A549 (cell line): Measurements from ENCODE around the gene BCORL1. TPM values are rescaled to one million over a fixed set of nuclear protein-coding genes. Genes with fewer than 3 reads are reported as not detected.

Source experiments
- ATAC-seq, 2 experiments: fragments of 200-7000 bp in 1 of 2; fragments of >200 bp in 1 of 2; cut with Nextera tagmentation in 1 of 2; cut with Tn5 transposase in 1 of 2; 3 replicates each; pipeline versions ENCODE4 v1.8.0 to v1.9.1; 2018 to 2020; ENCODE audit warnings: mild to moderate bottlenecking in 1 of 2, moderate library complexity in 1 of 2
- CTCF ChIA-PET: fragments of 300-600 bp; sonication (Branson Sonifier 250); formaldehyde crosslinking; extraction: SDS; loops from one replicate; lab custom pipeline; 2021; ENCODE audit warnings: antibody characterized with exemption, inconsistent platforms; lab: Yijun Ruan, JAX
- POLR2A ChIA-PET: fragments of 350-600 bp; formaldehyde crosslinking; extraction: SDS; loops from one replicate; lab custom pipeline; 2021; ENCODE audit warnings: antibody characterized with exemption, inconsistent platforms; lab: Yijun Ruan, JAX
- DNase-seq, 2 experiments: peaks; one replicate each; pipeline versions ENCODE4 v3.0.0 to v3.0.0-alpha.2; 2011 to 2016; ENCODE audit warnings: low read depth in 1 of 2, low spot score in 1 of 2
- FAIRE-seq: peaks from 2 replicates; lab custom pipeline; 2011; peaks lifted over from hg19 to GRCh38; lab: Jason Lieb, UNC
- H3K27ac ChIP-seq, 2 experiments: fragments of >200 bp; sonication (Bioruptor Twin); formaldehyde crosslinking; 3 replicates each; pipeline ENCODE4 v1.5.1; 2016 to 2017
- H3K4me1 ChIP-seq: fragments of >200 bp; sonication (Bioruptor Twin); formaldehyde crosslinking; 3 replicates; pipeline ENCODE4 v1.6.1; 2016
- H3K4me2 ChIP-seq: fragments of >200 bp; sonication (Bioruptor Twin); formaldehyde crosslinking; 3 replicates; pipeline ENCODE4 v1.6.1; 2016
- H3K4me3 ChIP-seq: fragments of >200 bp; sonication (Bioruptor Twin); formaldehyde crosslinking; 3 replicates; pipeline ENCODE4 v1.5.1; 2016
- H3K9me3 ChIP-seq: fragments of >200 bp; sonication (Bioruptor Twin); formaldehyde crosslinking; 3 replicates; pipeline ENCODE4 v1.6.1; 2016
- BHLHE40 ChIP-seq: IDR thresholded peaks from 2 replicates; pipeline ENCODE4 v1.6.1; 2012; ENCODE audit warnings: low read depth, low read length, inconsistent platforms
- CBX8 ChIP-seq: fragments of 200-600 bp; sonication (generic); IDR thresholded peaks from 2 replicates; pipeline ENCODE4 v1.6.1; 2016
- CEBPB ChIP-seq, 2 experiments: fragments of >200 bp in 1 of 2; sonication (Bioruptor Twin) in 1 of 2; formaldehyde crosslinking in 1 of 2; IDR thresholded peaks; 2 replicates each; pipeline ENCODE4 v1.6.1; 2012 to 2016
- EHF ChIP-seq: fragments of 250-450 bp; sonication (Bioruptor Pico); IDR thresholded peaks from 2 replicates; pipeline ENCODE4 v1.5.0; 2020; ENCODE audit warnings: mild to moderate bottlenecking
- EP300 ChIP-seq, 2 experiments: fragments of >200 bp; sonication (Bioruptor Twin); formaldehyde crosslinking; IDR thresholded peaks; 2 replicates in 1 of 2; 3 replicates in 1 of 2; pipeline ENCODE4 v1.6.1; 2016 to 2017
- FOSB ChIP-seq: fragments of 250-450 bp; sonication (Bioruptor Pico); IDR thresholded peaks from 2 replicates; pipeline ENCODE4 v1.5.0; 2020; ENCODE audit warnings: mild to moderate bottlenecking, moderate library complexity
- HEYL ChIP-seq: fragments of 250-450 bp; sonication (Bioruptor Pico); IDR thresholded peaks from 2 replicates; pipeline ENCODE4 v1.8.0; 2021; ENCODE audit warnings: mild to moderate bottlenecking, moderate library complexity
- HOXB13 ChIP-seq: fragments of 250-450 bp; sonication (Bioruptor Pico); IDR thresholded peaks from 2 replicates; pipeline ENCODE4 v1.5.0; 2020; ENCODE audit warnings: low read depth, mild to moderate bottlenecking, moderate library complexity
- HOXB5 ChIP-seq: fragments of 250-450 bp; sonication (Bioruptor Pico); IDR thresholded peaks from 2 replicates; pipeline ENCODE4 v1.5.0; 2020; ENCODE audit warnings: mild to moderate bottlenecking, moderate library complexity
- JUN ChIP-seq, 2 experiments: fragments of >200 bp; sonication (Bioruptor Twin); formaldehyde crosslinking; IDR thresholded peaks; 2 replicates in 1 of 2; 3 replicates in 1 of 2; pipeline ENCODE4 v1.6.1; 2016 to 2017
- KDM1A ChIP-seq: fragments of 200-600 bp; sonication (generic); IDR thresholded peaks from 2 replicates; pipeline ENCODE4 v1.6.1; 2016; ENCODE audit warnings: low read depth, mild to moderate bottlenecking
- MYC ChIP-seq: IDR thresholded peaks from 2 replicates; pipeline ENCODE4 v1.6.1; 2012; ENCODE audit warnings: mild to moderate bottlenecking, inconsistent platforms, low read length, improper control_type of control experiment, borderline replicate concordance
- PBX3 ChIP-seq: IDR thresholded peaks from 2 replicates; pipeline ENCODE4 v1.6.1; 2012
- RAD21 ChIP-seq, 2 experiments: fragments of >200 bp in 1 of 2; sonication (Bioruptor Twin) in 1 of 2; formaldehyde crosslinking in 1 of 2; IDR thresholded peaks in 1 of 2; conservative IDR thresholded peaks in 1 of 2; 2 replicates in 1 of 2; 3 replicates in 1 of 2; pipeline ENCODE4 v1.6.1; 2012 to 2018; ENCODE audit warnings: inconsistent platforms in 1 of 2
- RFX5 ChIP-seq: fragments of 450-650 bp; IDR thresholded peaks from 2 replicates; pipeline ENCODE4 v1.7.1; 2014; ENCODE audit warnings: antibody characterized with exemption, mild to moderate bottlenecking, moderate library complexity
- SMC3 ChIP-seq: fragments of >200 bp; sonication (Bioruptor Twin); formaldehyde crosslinking; IDR thresholded peaks from 3 replicates; pipeline ENCODE4 v1.6.1; 2018; ENCODE audit warnings: inconsistent platforms
- TP53 ChIP-seq: fragments of 250-450 bp; sonication (Bioruptor Pico); IDR thresholded peaks from 2 replicates; pipeline ENCODE4 v1.5.0; 2021; ENCODE audit warnings: mild to moderate bottlenecking, moderate library complexity
- ZFP36 ChIP-seq: fragments of 450-650 bp; IDR thresholded peaks from 2 replicates; pipeline ENCODE4 v1.6.1; 2014; ENCODE audit warnings: borderline replicate concordance; ENCODE audit not compliant: partially characterized antibody
- ZNF302 ChIP-seq: fragments of 250-450 bp; sonication (Bioruptor Pico); IDR thresholded peaks from 2 replicates; pipeline ENCODE4 v1.9.0; 2021; ENCODE audit warnings: inconsistent platforms, mild to moderate bottlenecking, moderate library complexity
- ZSCAN20 ChIP-seq: fragments of 250-450 bp; sonication (Bioruptor Pico); IDR thresholded peaks from 2 replicates; pipeline ENCODE4 v1.8.0; 2022; ENCODE audit warnings: mild to moderate bottlenecking, moderate library complexity
- WGBS: methylation state at CpG from one replicate; pipeline ENCODE4 v1.1.6; 2017; ENCODE audit errors: missing lambda C conversion rate; 5-methylcytosine and 5-hydroxymethylcytosine counted together
- polyA plus RNA-seq, 4 experiments: library from polyadenylated mRNA; depleted of rRNA in 3 of 4; stranded (reverse); fragments of >200 nt; fragmentation: RNase III in 1 of 4; extraction: RNeasy Plus Mini Kit Qiagen cat#74134 plus additional on column Dnase treatment in 1 of 4; gene quantifications; 2 replicates in 3 of 4; 3 replicates in 1 of 4; pipeline ENCODE4 v1.2.3, GENCODE V29; 2011 to 2017
- TF ChIP-seq, protein P1 (sequence below): fragments of >200 bp; sonication (Bioruptor Twin); formaldehyde crosslinking; IDR thresholded peaks from 2 replicates; pipeline ENCODE4 v1.6.1; 2016
- TF ChIP-seq, protein P2 (sequence below): IDR thresholded peaks from 2 replicates; pipeline ENCODE4 v1.6.1; 2012; ENCODE audit warnings: low read depth, borderline replicate concordance

BCORL1 gene
- polyA plus RNA-seq, 2 of the 4 experiments (the other 2 are of a cell fraction) = 1.4 to 6.1 TPM

DNA sequence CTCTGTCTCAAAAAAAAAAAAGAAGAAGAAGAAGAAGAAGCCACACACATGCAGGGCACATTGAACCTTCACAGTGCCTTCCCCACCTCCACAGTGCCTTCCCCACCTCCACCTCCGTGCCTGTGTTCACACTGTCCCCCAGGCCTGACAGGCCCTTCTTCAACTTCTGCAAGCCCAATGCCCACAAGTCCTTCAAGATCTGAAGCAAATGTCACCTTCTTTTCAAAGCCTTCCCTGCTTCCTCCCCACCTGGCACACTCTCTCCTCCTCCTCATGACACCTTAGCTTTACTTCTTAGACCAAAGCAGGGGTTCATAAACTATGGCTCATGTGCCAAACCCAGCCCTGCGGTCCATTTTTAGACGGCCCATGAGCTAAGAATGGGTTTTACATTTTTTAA is 107.9 kb downstream of the BCORL1 start:
- Histone ChIP-seq H3K27ac (no peak overlapping the region), H3K9me3 (no peaks in the 10 kb centered on the region), H3K4me3 (no peak overlapping the region)
- no peak for FAIRE-seq
- 87% methylated on average over 3 of the region's 3 CpGs for WGBS
- TF ChIP-seq SMC3 (no peak), ZSCAN20 (no peak), EHF (no peak)
- TF ChIP-seq, all 56 proteins: peak for 0
- Histone ChIP-seq H3K4me2 (no peak overlapping the region), H3K4me1 (0 out of 3 replicates have a peak, but pooled peaks cover 6% of the 10 kb centered on the region)
- no peak for DNase-seq
- ChIA-PET POLR2A (no interaction called here), CTCF (interaction anchor here (2.4 kb wide), 1 partner anchor 10 kb away, joined by 11 read pairs; no protein-coding TSS in a partner anchor)
- ATAC-seq = no peak

DNA sequence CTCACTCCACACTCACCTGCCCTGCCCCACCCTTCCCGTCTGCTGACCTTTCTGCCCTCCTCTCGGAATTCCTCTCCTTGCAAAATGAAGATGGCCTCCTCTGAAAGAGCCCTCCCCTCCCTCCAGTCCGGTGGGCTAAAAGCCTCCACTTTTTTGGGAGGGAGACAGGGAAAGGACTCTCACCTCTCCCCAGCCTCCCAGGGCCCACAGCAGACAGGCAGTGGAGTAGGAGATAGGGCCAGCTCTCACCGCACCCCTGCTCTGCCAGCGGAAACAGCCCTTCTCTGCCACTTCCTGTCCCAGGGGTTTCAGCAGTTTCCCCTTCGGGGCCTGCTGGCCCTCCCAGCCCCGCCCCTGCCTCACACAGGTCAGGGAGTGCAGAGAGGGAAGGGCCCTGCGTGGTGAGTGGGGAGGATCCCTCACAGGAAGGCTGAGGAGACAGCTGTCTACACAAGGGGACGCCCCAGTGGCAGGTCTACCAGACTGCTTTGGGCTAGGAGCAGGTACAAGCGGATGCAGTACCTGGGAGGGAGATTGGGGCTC is 109.6 kb downstream of the BCORL1 start:
- ChIA-PET POLR2A (no interaction called here), CTCF (interaction anchor here (0.9 to 2.4 kb wide), 3 partner anchors 12 to 32 kb away, joined by 3 to 11 read pairs (median 4); no protein-coding TSS in a partner anchor)
- Histone ChIP-seq H3K27ac (peak overlapping the region in 1 of 2 experiments; percentile 25; a peak in 1 of 6 replicates), H3K4me3 (no peak overlapping the region), H3K9me3 (no peaks in the 10 kb centered on the region), H3K4me1 (0 out of 3 replicates have a peak, but pooled peaks cover 6% of the 10 kb centered on the region), H3K4me2 (no peak overlapping the region)
- no peak for TF ChIP-seq CBX8
- DNase-seq (no peak), ATAC-seq (peak; percentile 50 to 60; a peak in 4 of 6 replicates), FAIRE-seq (no peak)
- WGBS = 80% methylated on average over 6 of the region's 10 CpGs

GRCh38 chrX:130093271-130093670 is 110.8 kb downstream of the BCORL1 start:
- FAIRE-seq (no peak), ATAC-seq (no peak)

GRCh38 chrX:130094696-130095095 is 112.3 kb downstream of the BCORL1 start:
- DNase-seq = no peak
- Histone ChIP-seq H3K4me2 (no peak overlapping the region), H3K4me3 (no peak overlapping the region), H3K27ac (no peak overlapping the region), H3K4me1 (peaks cover 21% of the 10 kb centered on the region), H3K9me3 (no peaks in the 10 kb centered on the region)
- ChIA-PET POLR2A (no interaction called here), CTCF (interaction anchor here (0.7 to 2.6 kb wide), 7 partner anchors 14 to 97 kb away, joined by 3 to 8 read pairs (median 3); no protein-coding TSS in a partner anchor)
- TF ChIP-seq ZFP36 = no peak
- TF ChIP-seq, protein P1, sequence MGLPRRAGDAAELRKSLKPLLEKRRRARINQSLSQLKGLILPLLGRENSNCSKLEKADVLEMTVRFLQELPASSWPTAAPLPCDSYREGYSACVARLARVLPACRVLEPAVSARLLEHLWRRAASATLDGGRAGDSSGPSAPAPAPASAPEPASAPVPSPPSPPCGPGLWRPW = no peak
- TF ChIP-seq SMC3 = no peak
- TF ChIP-seq BHLHE40 = no peak
- TF ChIP-seq FOSB (CRISPR knock-in tag) = no peak
- TF ChIP-seq HEYL (CRISPR knock-in tag) = no peak
- no peak for TF ChIP-seq ZNF302 (CRISPR knock-in tag)
- TF ChIP-seq CEBPB (IDR thresholded peaks at IDR 0.05) = no peak
- TF ChIP-seq HOXB13 = no peak
- no peak for TF ChIP-seq EHF
- no peak for TF ChIP-seq PBX3
- TF ChIP-seq HOXB5 = no peak
- TF ChIP-seq EP300 (IDR thresholded peaks at IDR 0.05) = no peak
- no peak for TF ChIP-seq KDM1A
- TF ChIP-seq, protein P2, sequence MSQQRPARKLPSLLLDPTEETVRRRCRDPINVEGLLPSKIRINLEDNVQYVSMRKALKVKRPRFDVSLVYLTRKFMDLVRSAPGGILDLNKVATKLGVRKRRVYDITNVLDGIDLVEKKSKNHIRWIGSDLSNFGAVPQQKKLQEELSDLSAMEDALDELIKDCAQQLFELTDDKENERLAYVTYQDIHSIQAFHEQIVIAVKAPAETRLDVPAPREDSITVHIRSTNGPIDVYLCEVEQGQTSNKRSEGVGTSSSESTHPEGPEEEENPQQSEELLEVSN = no peak
- FAIRE-seq = no peak
- ATAC-seq = no peak
- WGBS = 94% methylated on average over 4 of the region's 8 CpGs

More at GRCh38 chrX:130093271-130093670, 110.8 kb downstream of the BCORL1 start:
- TF ChIP-seq ZSCAN20 = no peak
- no peak for TF ChIP-seq RAD21 (conservative IDR thresholded peaks at IDR 0.05 in 1 of 2, IDR thresholded peaks at IDR 0.05 in 1 of 2)
- TF ChIP-seq RFX5 = no peak
- TF ChIP-seq TP53 = no peak
- TF ChIP-seq MYC = no peak
- no peak for TF ChIP-seq KDM1A
- no peak for TF ChIP-seq ZFP36
- TF ChIP-seq JUN (IDR thresholded peaks at IDR 0.05) = no peak
- no peak for TF ChIP-seq EHF
- ChIA-PET POLR2A (no interaction called here), CTCF (interaction anchor here (0.9 kb wide), 1 partner anchor 17 kb away, joined by 4 read pairs; no protein-coding TSS in a partner anchor)
- no peak overlapping the region for H3K4me2 ChIP-seq
- no peak overlapping the region for H3K27ac ChIP-seq
- WGBS = 88% methylated on average over 2 of the region's 2 CpGs
- no peak overlapping the region for H3K4me3 ChIP-seq
- H3K4me1 ChIP-seq = peaks cover 14% of the 10 kb centered on the region
- H3K9me3 ChIP-seq = no peaks in the 10 kb centered on the region
- no peak for DNase-seq
